HUES6 (cell line): ENCODE results near the gene PDF.

Source experiments
- H3K27ac ChIP-seq: 2 replicates; pipeline ENCODE4 v1.7.0; 2013; ENCODE audit warnings: low read depth, mild to moderate bottlenecking, low read length, inconsistent platforms
- H3K27me3 ChIP-seq: 2 replicates; pipeline ENCODE4 v1.6.1; 2013; ENCODE audit warnings: low read length; ENCODE audit not compliant: control insufficient read depth, insufficient read depth
- H3K36me3 ChIP-seq: 2 replicates; pipeline ENCODE4 v1.6.1; 2013; ENCODE audit warnings: low read length; ENCODE audit not compliant: control insufficient read depth, insufficient read depth
- H3K4me1 ChIP-seq: 2 replicates; pipeline ENCODE4 v1.6.1; 2013; ENCODE audit warnings: low read length; ENCODE audit not compliant: control insufficient read depth, insufficient read depth
- H3K4me3 ChIP-seq: 2 replicates; pipeline ENCODE4 v1.5.1; 2013; ENCODE audit warnings: low read depth, low read length
- H3K9ac ChIP-seq: one replicate; pipeline ENCODE4 v1.6.1; 2013; ENCODE audit warnings: mild to moderate bottlenecking, low read length
- H3K9me3 ChIP-seq: 2 replicates; pipeline ENCODE4 v1.6.1; 2013; ENCODE audit warnings: low read depth, low read length; ENCODE audit not compliant: control insufficient read depth, insufficient read depth

The PDF gene

GRCh38 chr16:69330286-69331109 is at the start of gene PDF:
TSS of gene PDF (minus strand) at chr16:69330588. CDS start at chr16:69330570, 18 bp downstream.
- peak within 1 kb of the TSS; percentile 97 for H3K9ac ChIP-seq
- no peaks in the 10 kb centered on the region for H3K27me3 ChIP-seq
- H3K27ac ChIP-seq: peak within 1 kb of the TSS; percentile 93
- peak within 1 kb of the TSS; percentile 92 for H3K4me3 ChIP-seq
- H3K9me3 ChIP-seq: no peaks in the 10 kb centered on the region
- H3K4me1 ChIP-seq: peaks cover 17% of the 10 kb centered on the region
- H3K36me3 ChIP-seq: peaks cover 73% of the 10 kb centered on the region

- no peak overlapping the region for H3K9ac ChIP-seq
- peaks cover 73% of the 10 kb centered on the region for H3K36me3 ChIP-seq
- no peak overlapping the region for H3K27ac ChIP-seq
- no peaks in the 10 kb centered on the region for H3K4me1 ChIP-seq
- H3K4me3 ChIP-seq: no peak overlapping the region
- H3K9me3 ChIP-seq: no peaks in the 10 kb centered on the region
- H3K27me3 ChIP-seq: no peaks in the 10 kb centered on the region
Observed at GRCh38 chr16:69378760-69379159, 48.4 kb upstream of the PDF start.

GRCh38 chr16:69378036-69378435 is 47.6 kb upstream of the PDF start:
- Histone ChIP-seq H3K36me3 (peaks cover 72% of the 10 kb centered on the region), H3K27ac (no peak overlapping the region), H3K4me3 (no peak overlapping the region), H3K9me3 (no peaks in the 10 kb centered on the region), H3K9ac (no peak overlapping the region), H3K4me1 (no peaks in the 10 kb centered on the region), H3K27me3 (no peaks in the 10 kb centered on the region)

GRCh38 chr16:69376393-69377059 is 46.1 kb upstream of the PDF start:
- peaks cover 72% of the 10 kb centered on the region for H3K36me3 ChIP-seq
- H3K9ac ChIP-seq: no peak overlapping the region
- H3K4me1 ChIP-seq: no peaks in the 10 kb centered on the region

GRCh38 chr16:69373019-69373418 is 42.6 kb upstream of the PDF start:
- H3K4me1 ChIP-seq: no peaks in the 10 kb centered on the region
- H3K36me3 ChIP-seq: peaks cover 69% of the 10 kb centered on the region
- no peaks in the 10 kb centered on the region for H3K27me3 ChIP-seq
- no peak overlapping the region for H3K4me3 ChIP-seq
- H3K27ac ChIP-seq: no peak overlapping the region
- H3K9ac ChIP-seq: no peak overlapping the region
- no peaks in the 10 kb centered on the region for H3K9me3 ChIP-seq

More at GRCh38 chr16:69376393-69377059, 46.1 kb upstream of the PDF start:
- H3K27ac ChIP-seq: no peak overlapping the region
- H3K27me3 ChIP-seq: no peaks in the 10 kb centered on the region
- no peak overlapping the region for H3K4me3 ChIP-seq
- no peaks in the 10 kb centered on the region for H3K9me3 ChIP-seq

- Histone ChIP-seq H3K9ac (no peak overlapping the region), H3K27ac (no peak overlapping the region), H3K9me3 (no peaks in the 10 kb centered on the region), H3K4me3 (no peak overlapping the region), H3K36me3 (peaks cover 76% of the 10 kb centered on the region), H3K4me1 (no peaks in the 10 kb centered on the region), H3K27me3 (no peaks in the 10 kb centered on the region)
Observed at GRCh38 chr16:69371564-69371963, 41.2 kb upstream of the PDF start.

- Histone ChIP-seq H3K4me1 (no peaks in the 10 kb centered on the region), H3K9ac (no peak overlapping the region), H3K9me3 (no peaks in the 10 kb centered on the region), H3K27me3 (no peaks in the 10 kb centered on the region), H3K36me3 (peaks cover 88% of the 10 kb centered on the region), H3K4me3 (no peak overlapping the region), H3K27ac (no peak overlapping the region)
Observed at GRCh38 chr16:69368866-69369265, 38.5 kb upstream of the PDF start.

- Histone ChIP-seq H3K9ac (no peak overlapping the region), H3K36me3 (peaks cover 80% of the 10 kb centered on the region), H3K27me3 (no peaks in the 10 kb centered on the region), H3K27ac (no peak overlapping the region), H3K4me3 (no peak overlapping the region), H3K9me3 (no peaks in the 10 kb centered on the region), H3K4me1 (no peaks in the 10 kb centered on the region)
Observed at GRCh38 chr16:69367980-69368379, 37.6 kb upstream of the PDF start.

GRCh38 chr16:69366431-69366830 is 36.0 kb upstream of the PDF start:
- Histone ChIP-seq H3K27ac (no peak overlapping the region), H3K9me3 (no peaks in the 10 kb centered on the region), H3K27me3 (no peaks in the 10 kb centered on the region), H3K36me3 (peaks cover 64% of the 10 kb centered on the region), H3K9ac (no peak overlapping the region), H3K4me1 (no peaks in the 10 kb centered on the region), H3K4me3 (no peak overlapping the region)

- no peaks in the 10 kb centered on the region for H3K9me3 ChIP-seq
- H3K36me3 ChIP-seq: peaks cover 60% of the 10 kb centered on the region
Observed at GRCh38 chr16:69365901-69366300, 35.5 kb upstream of the PDF start.

GRCh38 chr16:69364088-69364487 is 33.7 kb upstream of the PDF start:
- Histone ChIP-seq H3K36me3 (peaks cover 44% of the 10 kb centered on the region), H3K9me3 (no peaks in the 10 kb centered on the region), H3K9ac (no peak overlapping the region), H3K27ac (no peak overlapping the region), H3K27me3 (no peaks in the 10 kb centered on the region), H3K4me3 (no peak overlapping the region), H3K4me1 (no peaks in the 10 kb centered on the region)

More at GRCh38 chr16:69365901-69366300, 35.5 kb upstream of the PDF start:
- no peak overlapping the region for H3K27ac ChIP-seq
- H3K4me1 ChIP-seq: no peaks in the 10 kb centered on the region
- no peak overlapping the region for H3K4me3 ChIP-seq
- H3K27me3 ChIP-seq: no peaks in the 10 kb centered on the region
- no peak overlapping the region for H3K9ac ChIP-seq
